ENCODE data around the gene AARS1.
"Not testable (repeated sequence)": the region's sequence is repeated elsewhere in the genome, so short reads cannot be mapped to it uniquely, and the experiment has no call there.

AARS1 gene

DNA sequence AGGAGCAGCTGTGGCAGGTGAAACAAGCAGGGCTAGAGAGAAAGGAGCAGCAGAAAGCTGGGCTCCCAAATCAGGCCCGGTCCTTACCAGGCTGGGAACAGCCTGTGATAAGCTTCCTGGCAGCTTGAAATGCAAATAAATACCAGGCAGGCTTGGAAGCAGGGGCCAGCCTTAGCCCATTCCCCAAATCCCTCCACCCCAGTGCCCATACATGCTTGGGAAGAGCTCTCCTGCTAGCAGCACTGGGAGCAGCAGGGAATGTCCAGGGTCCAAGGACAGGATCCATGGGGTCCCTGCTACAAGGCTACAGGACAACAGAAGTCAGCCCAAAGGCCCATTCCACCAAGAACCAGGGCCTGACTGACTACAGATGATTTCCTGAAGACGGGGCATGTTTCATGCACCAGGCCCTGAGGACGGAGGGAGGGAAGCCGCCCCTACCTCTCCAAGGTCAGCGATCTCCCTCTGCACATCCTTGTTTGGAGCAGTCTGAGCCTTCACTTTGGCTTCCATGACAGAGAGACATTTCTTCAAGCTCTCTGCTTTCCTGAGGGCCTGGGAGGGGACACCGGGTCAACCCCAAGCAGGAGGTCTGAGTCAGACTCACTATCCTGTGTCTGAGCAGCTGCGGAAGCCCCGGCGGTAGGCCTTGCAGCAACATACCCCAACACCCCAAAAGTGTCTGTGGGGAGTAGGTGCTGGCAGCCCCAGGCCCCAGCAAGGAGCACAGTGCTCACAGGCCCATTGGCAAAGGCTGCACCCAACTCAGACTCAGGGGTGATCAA, 34.9 kb downstream of the AARS1 start:
- no peak for DNase-seq (ENCODE audit: low read depth)
- no peak overlapping the region for H3K4me3 ChIP-seq (ENCODE audit: low read depth, low read length)
- TF ChIP-seq, protein P1, sequence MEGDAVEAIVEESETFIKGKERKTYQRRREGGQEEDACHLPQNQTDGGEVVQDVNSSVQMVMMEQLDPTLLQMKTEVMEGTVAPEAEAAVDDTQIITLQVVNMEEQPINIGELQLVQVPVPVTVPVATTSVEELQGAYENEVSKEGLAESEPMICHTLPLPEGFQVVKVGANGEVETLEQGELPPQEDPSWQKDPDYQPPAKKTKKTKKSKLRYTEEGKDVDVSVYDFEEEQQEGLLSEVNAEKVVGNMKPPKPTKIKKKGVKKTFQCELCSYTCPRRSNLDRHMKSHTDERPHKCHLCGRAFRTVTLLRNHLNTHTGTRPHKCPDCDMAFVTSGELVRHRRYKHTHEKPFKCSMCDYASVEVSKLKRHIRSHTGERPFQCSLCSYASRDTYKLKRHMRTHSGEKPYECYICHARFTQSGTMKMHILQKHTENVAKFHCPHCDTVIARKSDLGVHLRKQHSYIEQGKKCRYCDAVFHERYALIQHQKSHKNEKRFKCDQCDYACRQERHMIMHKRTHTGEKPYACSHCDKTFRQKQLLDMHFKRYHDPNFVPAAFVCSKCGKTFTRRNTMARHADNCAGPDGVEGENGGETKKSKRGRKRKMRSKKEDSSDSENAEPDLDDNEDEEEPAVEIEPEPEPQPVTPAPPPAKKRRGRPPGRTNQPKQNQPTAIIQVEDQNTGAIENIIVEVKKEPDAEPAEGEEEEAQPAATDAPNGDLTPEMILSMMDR (IDR thresholded peaks at IDR 0.05; ENCODE audit: control insufficient read depth, extremely low read depth, insufficient read depth): no peak

- H3K4me3 ChIP-seq (ENCODE audit: low read depth, low read length): no peak overlapping the region
- no peak for DNase-seq (ENCODE audit: low read depth)
- TF ChIP-seq, protein P1 (IDR thresholded peaks at IDR 0.05; ENCODE audit: control insufficient read depth, extremely low read depth, insufficient read depth): peak; percentile 47
Observed at GRCh38 chr16:70253291-70254106, 35.8 kb downstream of the AARS1 start.

GRCh38 chr16:70252355-70252988, 36.8 kb downstream of the AARS1 start:
- no peak for DNase-seq (ENCODE audit: low read depth)
- TF ChIP-seq, protein P1 (IDR thresholded peaks at IDR 0.05; ENCODE audit: control insufficient read depth, extremely low read depth, insufficient read depth): peak; percentile 44; the same call in 1 of the 2 replicates
- no peak overlapping the region for H3K4me3 ChIP-seq (ENCODE audit: low read depth, low read length)

GRCh38 chr16:70251629-70252354, 37.5 kb downstream of the AARS1 start, which contains the start of gene EXOSC6:
TSS of gene EXOSC6 (minus strand) at chr16:70251940. CDS start at chr16:70251900, 40 bp downstream.
- TF ChIP-seq, protein P1 (IDR thresholded peaks at IDR 0.05; ENCODE audit: control insufficient read depth, extremely low read depth, insufficient read depth): peak; percentile 95

DNA sequence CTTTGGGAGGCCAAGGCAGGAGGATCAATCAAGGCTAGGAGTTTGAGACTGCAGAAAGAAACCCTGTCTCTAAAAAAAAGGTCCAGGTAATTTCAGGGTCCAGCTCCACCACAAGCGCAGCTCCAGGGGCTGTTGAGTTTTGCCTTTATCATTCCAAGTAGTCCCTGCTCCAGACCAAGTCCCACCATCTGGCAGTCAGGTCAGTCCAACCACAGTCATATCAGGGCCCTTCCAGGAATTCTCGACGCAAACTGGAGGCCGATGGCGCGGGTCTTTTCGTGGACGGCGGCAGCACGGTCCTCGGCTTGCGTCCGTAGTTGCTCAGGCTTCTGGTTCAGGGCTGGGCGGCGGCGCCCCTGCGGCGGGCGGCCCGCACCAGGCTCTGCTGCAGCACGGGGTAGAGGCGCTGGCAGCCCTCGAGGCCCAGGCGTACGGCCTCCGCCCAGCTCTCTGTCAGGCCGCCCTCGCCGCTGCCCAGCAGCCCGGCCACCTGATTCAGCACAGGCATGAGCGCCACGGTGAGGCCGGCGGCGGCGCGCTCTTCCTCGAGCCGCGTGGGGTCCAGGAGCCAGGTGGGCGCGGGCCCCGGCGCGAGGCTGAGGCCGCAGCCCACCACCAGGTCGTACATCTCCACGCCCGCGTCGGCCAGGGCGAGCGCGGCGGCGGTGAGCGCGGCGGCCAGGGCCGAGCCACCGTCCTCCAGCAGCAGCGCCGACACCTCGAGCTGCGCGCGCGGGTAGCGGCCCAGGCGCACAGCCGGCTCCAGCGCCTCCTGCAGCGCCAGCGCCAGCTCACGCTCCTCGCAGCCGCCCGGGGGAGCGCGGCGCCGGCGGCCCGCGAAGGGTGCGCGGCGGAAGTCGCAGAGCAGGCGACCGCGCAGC, 38.3 kb downstream of the AARS1 start:
- peak overlapping the region; percentile 62 for H3K4me3 ChIP-seq (ENCODE audit: low read depth, low read length)
- TF ChIP-seq, protein P1 (IDR thresholded peaks at IDR 0.05; ENCODE audit: control insufficient read depth, extremely low read depth, insufficient read depth): peak; percentile 39
- DNase-seq (ENCODE audit: low read depth): no peak

More at GRCh38 chr16:70251629-70252354, 37.5 kb downstream of the AARS1 start, which contains the start of gene EXOSC6:
- peak; percentile 77 for DNase-seq (ENCODE audit: low read depth)
- H3K4me3 ChIP-seq (ENCODE audit: low read depth, low read length): peak within 1 kb of the TSS; percentile 62

GRCh38 chr16:70249697-70250096, 39.6 kb downstream of the AARS1 start:
- not testable (repeated sequence) for DNase-seq (ENCODE audit: low read depth); H3K4me3 ChIP-seq (ENCODE audit: low read depth, low read length)

GRCh38 chr16:70238773-70239172, 50.5 kb downstream of the AARS1 start:
- H3K4me3 ChIP-seq (ENCODE audit: low read depth, low read length); DNase-seq (ENCODE audit: low read depth): not testable (repeated sequence)

GRCh38 chr16:70231831-70232230, 57.5 kb downstream of the AARS1 start:
- not testable (repeated sequence) for DNase-seq (ENCODE audit: low read depth); H3K4me3 ChIP-seq (ENCODE audit: low read depth, low read length)

DNA sequence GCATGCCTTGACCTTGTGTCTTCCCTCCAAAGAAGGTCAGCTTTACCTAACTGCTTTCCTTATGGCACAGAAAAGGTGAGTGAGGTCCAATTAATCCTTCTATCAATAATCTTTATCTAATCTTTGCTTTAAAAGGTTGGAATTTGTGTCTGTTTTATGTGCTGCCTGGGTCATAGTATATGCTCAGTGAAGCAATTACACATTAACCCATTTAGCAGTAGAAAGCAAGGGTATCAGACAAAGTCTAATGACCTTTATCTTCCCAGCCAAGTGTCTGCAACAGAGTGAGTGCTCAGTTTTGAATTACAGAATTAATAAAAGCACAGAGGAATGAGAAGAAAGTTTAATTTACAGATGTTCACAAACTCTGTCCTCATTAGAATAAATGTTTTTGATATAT, 63.3 kb downstream of the AARS1 start:
- not testable (repeated sequence) for H3K4me3 ChIP-seq (ENCODE audit: low read depth, low read length); DNase-seq (ENCODE audit: low read depth)

- DNase-seq (ENCODE audit: low read depth); H3K4me3 ChIP-seq (ENCODE audit: low read depth, low read length): not testable (repeated sequence)
Observed at GRCh38 chr16:70225430-70225829, 63.9 kb downstream of the AARS1 start.

Data from LNCaP clone FGC (cell line).